ENCODE results near the gene DIS3.

DNA sequence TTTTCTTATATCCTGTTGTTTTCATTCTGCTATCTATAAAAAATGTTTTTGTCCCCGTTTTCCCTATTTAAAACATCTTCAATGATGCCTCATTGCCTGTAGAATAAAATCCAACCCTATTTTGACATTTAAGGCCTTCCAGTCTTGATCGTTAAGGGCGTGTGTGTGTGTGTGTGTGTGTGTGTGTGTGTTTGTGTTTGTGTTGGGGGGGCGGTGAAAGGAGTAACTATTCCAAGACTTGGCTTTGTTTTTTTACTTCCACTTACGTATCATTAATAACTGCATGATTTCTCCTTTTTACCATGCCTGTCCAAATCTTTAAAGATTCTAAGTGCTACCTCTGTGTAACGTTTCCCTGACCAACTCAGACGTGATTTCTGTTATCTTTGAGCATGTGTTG is 1.0 kb upstream of the DIS3 start:
- TF ChIP-seq, protein P1, sequence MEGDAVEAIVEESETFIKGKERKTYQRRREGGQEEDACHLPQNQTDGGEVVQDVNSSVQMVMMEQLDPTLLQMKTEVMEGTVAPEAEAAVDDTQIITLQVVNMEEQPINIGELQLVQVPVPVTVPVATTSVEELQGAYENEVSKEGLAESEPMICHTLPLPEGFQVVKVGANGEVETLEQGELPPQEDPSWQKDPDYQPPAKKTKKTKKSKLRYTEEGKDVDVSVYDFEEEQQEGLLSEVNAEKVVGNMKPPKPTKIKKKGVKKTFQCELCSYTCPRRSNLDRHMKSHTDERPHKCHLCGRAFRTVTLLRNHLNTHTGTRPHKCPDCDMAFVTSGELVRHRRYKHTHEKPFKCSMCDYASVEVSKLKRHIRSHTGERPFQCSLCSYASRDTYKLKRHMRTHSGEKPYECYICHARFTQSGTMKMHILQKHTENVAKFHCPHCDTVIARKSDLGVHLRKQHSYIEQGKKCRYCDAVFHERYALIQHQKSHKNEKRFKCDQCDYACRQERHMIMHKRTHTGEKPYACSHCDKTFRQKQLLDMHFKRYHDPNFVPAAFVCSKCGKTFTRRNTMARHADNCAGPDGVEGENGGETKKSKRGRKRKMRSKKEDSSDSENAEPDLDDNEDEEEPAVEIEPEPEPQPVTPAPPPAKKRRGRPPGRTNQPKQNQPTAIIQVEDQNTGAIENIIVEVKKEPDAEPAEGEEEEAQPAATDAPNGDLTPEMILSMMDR (IDR thresholded peaks at IDR 0.05; ENCODE audit: insufficient read depth, low read length, poor library complexity, severe bottlenecking): no peak
- no peak for TF ChIP-seq EZH2phosphoT487 (conservative IDR thresholded peaks at IDR 0.05; ENCODE audit: low read length)
